ENCODE data around the gene MRPL21.

The MRPL21 gene

DNA sequence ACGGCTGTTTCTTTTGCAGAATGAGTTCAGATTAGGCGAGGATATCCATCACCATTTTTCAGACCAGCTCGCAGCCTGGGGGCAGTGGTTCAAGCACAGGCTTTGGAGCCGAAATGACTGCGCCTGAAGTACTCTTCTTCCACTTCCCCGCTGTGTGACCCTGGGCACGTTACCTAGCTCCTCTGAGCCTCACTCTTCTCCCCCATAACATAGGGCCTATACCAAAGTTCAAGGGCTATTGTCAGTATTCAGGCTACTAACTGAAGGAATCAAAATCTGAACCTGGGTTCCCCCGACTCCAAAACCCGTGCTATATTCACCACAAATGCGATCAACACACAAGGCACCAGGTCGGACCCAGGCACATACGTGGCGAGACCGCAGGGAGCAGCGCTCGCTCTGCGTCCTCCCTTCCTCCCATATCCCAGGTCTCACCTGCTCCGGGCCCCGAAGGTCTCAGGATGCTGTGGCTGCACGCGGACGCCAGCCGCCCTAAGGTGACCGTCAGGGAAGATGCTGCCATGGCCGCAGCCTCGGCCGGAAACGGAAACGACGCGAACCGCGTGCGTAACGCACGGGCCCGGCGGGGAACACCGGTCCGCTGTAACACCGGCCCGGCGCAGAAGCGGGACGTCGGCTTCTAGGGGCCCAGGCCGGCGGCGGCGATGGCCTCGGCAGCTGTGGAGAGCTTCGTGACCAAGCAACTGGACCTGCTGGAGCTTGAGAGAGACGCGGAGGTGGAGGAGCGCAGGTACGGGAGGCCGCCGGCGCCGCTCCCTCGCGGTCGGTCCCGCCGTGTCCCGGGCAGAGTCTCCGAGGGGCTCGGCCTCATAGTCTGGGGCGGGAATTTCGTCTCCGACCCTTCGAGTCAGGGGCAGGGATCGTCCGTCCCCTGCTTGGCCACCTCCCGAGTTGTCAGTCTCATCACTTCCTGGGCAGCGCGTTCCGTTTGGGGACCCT lies at the start of gene MRPL21, which contains the start of gene IGHMBP2:
Gene MRPL21 (minus strand): TSS at position 545 of the 960 bp plus-strand sequence. CDS start 22 bp downstream, at position 523.
Gene IGHMBP2 (plus strand): TSS at position 604 of the 960 bp plus-strand sequence. CDS start 62 bp downstream, at position 666.
- TF ChIP-seq, protein P1, sequence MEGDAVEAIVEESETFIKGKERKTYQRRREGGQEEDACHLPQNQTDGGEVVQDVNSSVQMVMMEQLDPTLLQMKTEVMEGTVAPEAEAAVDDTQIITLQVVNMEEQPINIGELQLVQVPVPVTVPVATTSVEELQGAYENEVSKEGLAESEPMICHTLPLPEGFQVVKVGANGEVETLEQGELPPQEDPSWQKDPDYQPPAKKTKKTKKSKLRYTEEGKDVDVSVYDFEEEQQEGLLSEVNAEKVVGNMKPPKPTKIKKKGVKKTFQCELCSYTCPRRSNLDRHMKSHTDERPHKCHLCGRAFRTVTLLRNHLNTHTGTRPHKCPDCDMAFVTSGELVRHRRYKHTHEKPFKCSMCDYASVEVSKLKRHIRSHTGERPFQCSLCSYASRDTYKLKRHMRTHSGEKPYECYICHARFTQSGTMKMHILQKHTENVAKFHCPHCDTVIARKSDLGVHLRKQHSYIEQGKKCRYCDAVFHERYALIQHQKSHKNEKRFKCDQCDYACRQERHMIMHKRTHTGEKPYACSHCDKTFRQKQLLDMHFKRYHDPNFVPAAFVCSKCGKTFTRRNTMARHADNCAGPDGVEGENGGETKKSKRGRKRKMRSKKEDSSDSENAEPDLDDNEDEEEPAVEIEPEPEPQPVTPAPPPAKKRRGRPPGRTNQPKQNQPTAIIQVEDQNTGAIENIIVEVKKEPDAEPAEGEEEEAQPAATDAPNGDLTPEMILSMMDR (IDR thresholded peaks at IDR 0.05; ENCODE audit: insufficient read depth, low read depth, low read length, missing control alignments) = no peak
- peak within 1 kb of the TSS; percentile 96 for H3K4me3 ChIP-seq (ENCODE audit: low read depth, low read length)
- DNase-seq (ENCODE audit: low read depth) = peak; percentile 91

GRCh38 chr11:68950762-68951161 lies 47.1 kb upstream of the MRPL21 start:
- H3K4me3 ChIP-seq (ENCODE audit: low read depth, low read length) = no peak overlapping the region
- DNase-seq (ENCODE audit: low read depth) = no peak
- TF ChIP-seq, protein P1 (IDR thresholded peaks at IDR 0.05; ENCODE audit: insufficient read depth, low read depth, low read length, missing control alignments) = no peak

DNA sequence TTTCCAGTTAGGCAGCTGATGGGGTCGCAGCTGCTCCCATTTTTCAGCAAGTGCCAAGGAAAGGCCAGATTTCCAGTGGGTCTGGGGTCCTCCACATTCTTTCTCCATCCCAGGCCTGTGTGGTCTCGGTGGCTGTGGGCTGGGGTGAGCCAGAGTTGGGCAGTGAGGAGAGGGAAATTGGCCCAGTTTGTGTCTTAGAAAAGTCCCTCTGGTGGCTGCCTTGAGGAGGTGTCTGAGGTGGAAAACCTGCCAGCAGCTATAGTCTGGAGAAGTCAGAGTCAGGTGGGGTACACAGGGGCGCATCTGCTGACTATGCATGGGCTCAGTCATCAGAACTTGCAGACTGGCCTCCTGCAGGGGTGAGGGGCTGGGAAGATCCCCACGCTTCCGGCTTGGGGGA lies 46.6 kb upstream of the MRPL21 start:
- peak; percentile 26 for DNase-seq (ENCODE audit: low read depth)
- TF ChIP-seq, protein P1 (IDR thresholded peaks at IDR 0.05; ENCODE audit: insufficient read depth, low read depth, low read length, missing control alignments) = peak; percentile 38
- H3K4me3 ChIP-seq (ENCODE audit: low read depth, low read length) = no peak overlapping the region

- TF ChIP-seq, protein P1 (IDR thresholded peaks at IDR 0.05; ENCODE audit: insufficient read depth, low read depth, low read length, missing control alignments) = no peak
- DNase-seq (ENCODE audit: low read depth) = no peak
- H3K4me3 ChIP-seq (ENCODE audit: low read depth, low read length) = no peak overlapping the region
Measured at GRCh38 chr11:68948935-68949334, 45.3 kb upstream of the MRPL21 start.

GRCh38 chr11:68948496-68948895 lies 44.9 kb upstream of the MRPL21 start:
- DNase-seq (ENCODE audit: low read depth) = no peak
- no peak overlapping the region for H3K4me3 ChIP-seq (ENCODE audit: low read depth, low read length)
- TF ChIP-seq, protein P1 (IDR thresholded peaks at IDR 0.05; ENCODE audit: insufficient read depth, low read depth, low read length, missing control alignments) = no peak

GRCh38 chr11:68947151-68947550 lies 43.5 kb upstream of the MRPL21 start:
- TF ChIP-seq, protein P1 (IDR thresholded peaks at IDR 0.05; ENCODE audit: insufficient read depth, low read depth, low read length, missing control alignments) = no peak
- H3K4me3 ChIP-seq (ENCODE audit: low read depth, low read length) = no peak overlapping the region
- no peak for DNase-seq (ENCODE audit: low read depth)
